Neural cell (in vitro differentiated cells): ENCODE data around the gene TFB2M. TPM values are rescaled to one million over a fixed set of nuclear protein-coding genes. Genes with fewer than 3 reads are reported as not detected.

Experiments
- H2AFZ ChIP-seq: fragments of 200-600, 300-800 bp; sonication (generic), shearing (Covaris generic); 2 replicates; pipeline ENCODE4 v1.6.0; 2014; ENCODE audit warnings: low read depth, mild to moderate bottlenecking, antibody characterized with exemption, low read length, moderate library complexity
- H3F3A ChIP-seq: fragments of 200-600 bp; shearing (Covaris generic); 2 replicates; pipeline ENCODE4 v1.6.1; 2016; ENCODE audit warnings: mild to moderate bottlenecking, moderate library complexity, mixed read lengths, antibody characterized with exemption, low read length; ENCODE audit not compliant: insufficient read depth, poor library complexity, severe bottlenecking
- H3K27ac ChIP-seq: fragments of 200-600, 300-800 bp; sonication (generic), shearing (Covaris generic); 2 replicates; pipeline ENCODE4 v1.5.1; 2014; ENCODE audit warnings: mild to moderate bottlenecking, low read length, moderate library complexity
- H3K27me3 ChIP-seq: fragments of 300-800, 200-600 bp; sonication (generic), shearing (Covaris generic); 2 replicates; pipeline ENCODE4 v1.6.0; 2014; ENCODE audit warnings: mild to moderate bottlenecking, low read depth, low read length, moderate library complexity; ENCODE audit not compliant: insufficient read depth
- H3K36me3 ChIP-seq: fragments of 300-800, 200-600 bp; sonication (generic), shearing (Covaris generic); 2 replicates; pipeline ENCODE4 v1.5.1; 2014; ENCODE audit warnings: mild to moderate bottlenecking, antibody characterized with exemption, low read length, moderate library complexity; ENCODE audit not compliant: insufficient read depth
- H3K4me2 ChIP-seq: fragments of 300-800, 200-600 bp; sonication (generic), shearing (Covaris generic); 2 replicates; pipeline ENCODE4 v1.6.0; 2014; ENCODE audit warnings: mild to moderate bottlenecking, low read length
- H3K4me3 ChIP-seq: fragments of 300-800, 200-600 bp; sonication (generic), shearing (Covaris generic); 2 replicates; pipeline ENCODE4 v1.5.1; 2014; ENCODE audit warnings: mild to moderate bottlenecking, low read length, moderate library complexity
- H3K79me2 ChIP-seq: fragments of 200-600 bp; shearing (Covaris generic); replicated peaks from 2 replicates; pipeline ENCODE4 v1.6.0; 2014; ENCODE audit warnings: mild to moderate bottlenecking, low read length, moderate library complexity; ENCODE audit not compliant: insufficient read depth
- H3K9ac ChIP-seq: fragments of 300-800, 200-600 bp; sonication (generic), shearing (Covaris generic); 2 replicates; pipeline ENCODE4 v1.6.1; 2016; ENCODE audit warnings: mild to moderate bottlenecking, low read length, mixed read lengths
- H3K9me2 ChIP-seq: fragments of 200-600 bp; shearing (Covaris generic); 2 replicates; pipeline ENCODE4 v1.6.1; 2016; ENCODE audit warnings: mild to moderate bottlenecking, low read length, mixed read lengths; ENCODE audit not compliant: insufficient read depth
- H3K9me3 ChIP-seq: fragments of 200-600, 300-800 bp; sonication (generic), shearing (Covaris generic); 2 replicates; pipeline ENCODE4 v1.6.1; 2016; ENCODE audit warnings: mild to moderate bottlenecking, mixed run types, low read length, moderate library complexity, mixed read lengths
- H4K20me1 ChIP-seq: fragments of 200-600 bp; shearing (Covaris generic); 2 replicates; pipeline ENCODE4 v1.6.1; 2016; ENCODE audit warnings: mild to moderate bottlenecking, mixed run types; ENCODE audit not compliant: insufficient read depth
- EP300 ChIP-seq: fragments of 450-650 bp; conservative IDR thresholded peaks from 2 replicates; pipeline ENCODE4 v1.6.1; 2014; ENCODE audit warnings: antibody characterized with exemption, mild to moderate bottlenecking, moderate library complexity; ENCODE audit not compliant: poor library complexity, severe bottlenecking
- EZH2 ChIP-seq: fragments of 200-600, 300-800 bp; shearing (Covaris generic), sonication (generic); IDR thresholded peaks from 2 replicates; pipeline ENCODE4 v1.6.1; 2014; ENCODE audit warnings: antibody characterized with exemption, low read length, borderline replicate concordance, mild to moderate bottlenecking; ENCODE audit not compliant: insufficient read depth, poor library complexity, severe bottlenecking
- MXI1 ChIP-seq: fragments of 450-650 bp; conservative IDR thresholded peaks from 2 replicates; pipeline ENCODE4 v1.6.1; 2014; ENCODE audit warnings: antibody characterized with exemption, mild to moderate bottlenecking; ENCODE audit not compliant: poor library complexity, severe bottlenecking
- POLR2AphosphoS5 ChIP-seq: IDR thresholded peaks from 2 replicates; pipeline ENCODE4 v1.6.1; 2012
- RAD21 ChIP-seq: fragments of 450-650 bp; conservative IDR thresholded peaks from 2 replicates; pipeline ENCODE4 v1.6.1; 2014; ENCODE audit warnings: antibody characterized with exemption, mild to moderate bottlenecking, moderate library complexity
- SMC3 ChIP-seq: fragments of 450-650 bp; conservative IDR thresholded peaks from 2 replicates; pipeline ENCODE4 v1.6.1; 2014; ENCODE audit warnings: antibody characterized with exemption, mild to moderate bottlenecking, moderate library complexity; ENCODE audit not compliant: poor library complexity
- TAF1 ChIP-seq: IDR thresholded peaks from 2 replicates; pipeline ENCODE4 v1.6.1; 2012; ENCODE audit warnings: low read depth
- polyA plus RNA-seq: library from polyadenylated mRNA; depleted of rRNA; stranded (reverse); fragments of >200 nt; gene quantifications from 2 replicates; pipeline ENCODE4 v1.2.3, GENCODE V29; 2014
- TF ChIP-seq, protein P1 (sequence below): IDR thresholded peaks from 2 replicates; pipeline ENCODE4 v1.6.1; 2012; ENCODE audit warnings: borderline replicate concordance
- TF ChIP-seq, protein P2 (sequence below): fragments of 450-650 bp; IDR thresholded peaks from 2 replicates; pipeline ENCODE4 v1.5.1; 2014; ENCODE audit warnings: antibody characterized with exemption, mild to moderate bottlenecking, moderate library complexity; ENCODE audit not compliant: poor library complexity, severe bottlenecking

TFB2M gene
- polyA plus RNA-seq, 1 donor from 2014 or later = 19.2 TPM

DNA sequence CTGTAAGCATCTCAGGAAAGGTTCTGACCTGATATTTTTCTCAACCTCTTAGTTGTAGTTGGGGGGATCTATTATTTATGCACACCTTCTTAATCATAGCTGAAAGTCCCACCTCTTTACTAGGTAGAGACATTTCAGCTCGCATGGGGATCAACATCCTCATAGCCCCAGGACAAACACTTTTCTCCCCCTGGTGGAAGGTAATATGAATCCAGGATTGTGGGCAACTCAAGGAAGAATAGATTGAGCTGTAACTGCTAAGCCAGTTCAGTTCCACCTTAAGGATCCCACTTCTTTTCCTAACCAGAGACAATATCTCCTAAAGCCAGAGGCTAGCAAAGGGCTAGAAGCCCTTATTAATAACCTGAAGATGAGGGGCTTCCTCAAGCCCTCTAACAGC is 33.5 kb downstream of the TFB2M start:
- Histone ChIP-seq H3K4me2 (no peak overlapping the region), H3K4me3 (no peak overlapping the region), H3K36me3 (no peaks in the 10 kb centered on the region), H3K9me3 (no peaks in the 10 kb centered on the region), H3K27me3 (no peaks in the 10 kb centered on the region), H4K20me1 (no peaks in the 10 kb centered on the region), H2AFZ (no peak overlapping the region), H3K9ac (no peak overlapping the region), H3K79me2 (no peaks in the 10 kb centered on the region), H3K9me2 (no peaks in the 10 kb centered on the region), H3F3A (no peaks in the 10 kb centered on the region), H3K27ac (no peak overlapping the region)
- TF ChIP-seq POLR2AphosphoS5 = no peak

DNA sequence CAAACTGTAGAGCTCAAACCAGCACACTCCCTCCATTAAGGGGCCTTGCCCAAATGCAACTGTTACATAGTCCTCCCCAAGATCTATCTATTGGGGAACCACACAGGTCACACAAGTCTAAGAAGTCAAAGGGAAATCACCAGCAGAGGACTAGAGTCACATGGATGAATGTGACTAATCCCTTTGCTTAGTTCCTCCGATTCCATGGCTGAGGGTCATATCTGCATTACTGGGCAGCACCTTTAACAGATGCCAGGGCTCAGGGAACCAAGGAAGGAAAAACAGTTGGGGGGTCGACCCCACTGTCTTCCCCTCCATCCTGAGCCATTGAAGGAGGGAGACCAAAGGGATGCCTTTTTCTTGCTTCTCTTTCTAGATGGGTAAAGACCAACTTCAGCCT is 35.6 kb downstream of the TFB2M start:
- Histone ChIP-seq H4K20me1 (no peaks in the 10 kb centered on the region), H3K36me3 (no peaks in the 10 kb centered on the region), H3F3A (no peaks in the 10 kb centered on the region), H3K4me2 (no peak overlapping the region), H3K27me3 (no peaks in the 10 kb centered on the region), H3K9me2 (no peaks in the 10 kb centered on the region), H3K9me3 (no peaks in the 10 kb centered on the region), H3K79me2 (no peaks in the 10 kb centered on the region), H2AFZ (no peak overlapping the region), H3K27ac (no peak overlapping the region), H3K9ac (no peak overlapping the region), H3K4me3 (no peak overlapping the region)
- TF ChIP-seq TAF1 (no peak), EZH2 (no peak), POLR2AphosphoS5 (no peak), MXI1 (no peak), EP300 (no peak), SMC3 (no peak), RAD21 (no peak)
- TF ChIP-seq, protein P1, sequence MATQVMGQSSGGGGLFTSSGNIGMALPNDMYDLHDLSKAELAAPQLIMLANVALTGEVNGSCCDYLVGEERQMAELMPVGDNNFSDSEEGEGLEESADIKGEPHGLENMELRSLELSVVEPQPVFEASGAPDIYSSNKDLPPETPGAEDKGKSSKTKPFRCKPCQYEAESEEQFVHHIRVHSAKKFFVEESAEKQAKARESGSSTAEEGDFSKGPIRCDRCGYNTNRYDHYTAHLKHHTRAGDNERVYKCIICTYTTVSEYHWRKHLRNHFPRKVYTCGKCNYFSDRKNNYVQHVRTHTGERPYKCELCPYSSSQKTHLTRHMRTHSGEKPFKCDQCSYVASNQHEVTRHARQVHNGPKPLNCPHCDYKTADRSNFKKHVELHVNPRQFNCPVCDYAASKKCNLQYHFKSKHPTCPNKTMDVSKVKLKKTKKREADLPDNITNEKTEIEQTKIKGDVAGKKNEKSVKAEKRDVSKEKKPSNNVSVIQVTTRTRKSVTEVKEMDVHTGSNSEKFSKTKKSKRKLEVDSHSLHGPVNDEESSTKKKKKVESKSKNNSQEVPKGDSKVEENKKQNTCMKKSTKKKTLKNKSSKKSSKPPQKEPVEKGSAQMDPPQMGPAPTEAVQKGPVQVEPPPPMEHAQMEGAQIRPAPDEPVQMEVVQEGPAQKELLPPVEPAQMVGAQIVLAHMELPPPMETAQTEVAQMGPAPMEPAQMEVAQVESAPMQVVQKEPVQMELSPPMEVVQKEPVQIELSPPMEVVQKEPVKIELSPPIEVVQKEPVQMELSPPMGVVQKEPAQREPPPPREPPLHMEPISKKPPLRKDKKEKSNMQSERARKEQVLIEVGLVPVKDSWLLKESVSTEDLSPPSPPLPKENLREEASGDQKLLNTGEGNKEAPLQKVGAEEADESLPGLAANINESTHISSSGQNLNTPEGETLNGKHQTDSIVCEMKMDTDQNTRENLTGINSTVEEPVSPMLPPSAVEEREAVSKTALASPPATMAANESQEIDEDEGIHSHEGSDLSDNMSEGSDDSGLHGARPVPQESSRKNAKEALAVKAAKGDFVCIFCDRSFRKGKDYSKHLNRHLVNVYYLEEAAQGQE = no peak
- TF ChIP-seq, protein P2, sequence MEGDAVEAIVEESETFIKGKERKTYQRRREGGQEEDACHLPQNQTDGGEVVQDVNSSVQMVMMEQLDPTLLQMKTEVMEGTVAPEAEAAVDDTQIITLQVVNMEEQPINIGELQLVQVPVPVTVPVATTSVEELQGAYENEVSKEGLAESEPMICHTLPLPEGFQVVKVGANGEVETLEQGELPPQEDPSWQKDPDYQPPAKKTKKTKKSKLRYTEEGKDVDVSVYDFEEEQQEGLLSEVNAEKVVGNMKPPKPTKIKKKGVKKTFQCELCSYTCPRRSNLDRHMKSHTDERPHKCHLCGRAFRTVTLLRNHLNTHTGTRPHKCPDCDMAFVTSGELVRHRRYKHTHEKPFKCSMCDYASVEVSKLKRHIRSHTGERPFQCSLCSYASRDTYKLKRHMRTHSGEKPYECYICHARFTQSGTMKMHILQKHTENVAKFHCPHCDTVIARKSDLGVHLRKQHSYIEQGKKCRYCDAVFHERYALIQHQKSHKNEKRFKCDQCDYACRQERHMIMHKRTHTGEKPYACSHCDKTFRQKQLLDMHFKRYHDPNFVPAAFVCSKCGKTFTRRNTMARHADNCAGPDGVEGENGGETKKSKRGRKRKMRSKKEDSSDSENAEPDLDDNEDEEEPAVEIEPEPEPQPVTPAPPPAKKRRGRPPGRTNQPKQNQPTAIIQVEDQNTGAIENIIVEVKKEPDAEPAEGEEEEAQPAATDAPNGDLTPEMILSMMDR = no peak
